ENCODE results near the gene BARHL1.

DNA sequence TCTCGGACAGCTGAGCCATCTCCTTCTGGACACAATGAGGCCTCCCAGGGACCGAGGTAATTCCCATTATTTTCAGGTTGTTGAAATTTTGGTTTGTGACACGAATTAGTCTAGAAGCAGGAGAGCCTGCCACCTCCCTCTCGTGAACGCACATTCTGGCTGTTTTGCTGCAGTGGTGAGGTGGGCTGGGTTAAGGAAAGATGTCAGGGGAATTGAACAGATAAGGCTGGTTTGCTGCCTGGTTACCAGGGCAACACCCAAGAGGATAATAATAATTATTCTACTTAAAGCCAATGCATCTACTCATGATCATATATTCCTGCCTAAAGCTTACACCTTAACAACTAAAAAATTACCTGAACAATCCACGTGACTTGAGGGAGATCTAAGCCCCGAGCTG lies 49.3 kb downstream of the BARHL1 start:
- TF ChIP-seq CTCF (optimal IDR thresholded peaks at IDR 0.05 in 1 of 3, IDR thresholded peaks at IDR 0.05 in 1 of 3, conservative IDR thresholded peaks at IDR 0.05 in 1 of 3; ENCODE audit: extremely low read depth in 1 of 3, insufficient read depth in 2 of 3, low read length in 3 of 3) (no peak), EZH2 (IDR thresholded peaks at IDR 0.05; ENCODE audit: low read length) (no peak)
